ENCODE data around the gene BPGM.
"Not testable (repeated sequence)": the region's sequence is repeated elsewhere in the genome, so short reads cannot be mapped to it uniquely, and the experiment has no call there.

BPGM gene

DNA sequence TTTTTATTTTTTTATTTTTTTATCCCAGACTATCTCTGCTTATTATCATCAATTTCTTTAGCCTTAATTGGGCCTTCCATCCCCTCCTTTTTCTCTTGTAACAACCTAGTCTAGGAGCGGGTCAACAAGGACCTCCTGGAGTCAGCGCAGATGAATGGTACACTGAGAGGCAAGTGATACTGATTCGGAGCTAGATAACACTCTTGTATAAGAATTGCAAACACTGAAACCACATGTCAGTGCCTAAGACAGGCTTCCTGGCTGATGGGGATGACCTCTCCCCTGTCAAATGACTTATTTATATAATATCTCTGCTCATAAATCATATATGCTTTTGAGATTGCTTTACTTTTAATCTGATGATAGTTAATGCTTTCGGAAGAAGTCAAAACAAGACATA, 22.7 kb downstream of the BPGM start:
- no peak for DNase-seq

DNA sequence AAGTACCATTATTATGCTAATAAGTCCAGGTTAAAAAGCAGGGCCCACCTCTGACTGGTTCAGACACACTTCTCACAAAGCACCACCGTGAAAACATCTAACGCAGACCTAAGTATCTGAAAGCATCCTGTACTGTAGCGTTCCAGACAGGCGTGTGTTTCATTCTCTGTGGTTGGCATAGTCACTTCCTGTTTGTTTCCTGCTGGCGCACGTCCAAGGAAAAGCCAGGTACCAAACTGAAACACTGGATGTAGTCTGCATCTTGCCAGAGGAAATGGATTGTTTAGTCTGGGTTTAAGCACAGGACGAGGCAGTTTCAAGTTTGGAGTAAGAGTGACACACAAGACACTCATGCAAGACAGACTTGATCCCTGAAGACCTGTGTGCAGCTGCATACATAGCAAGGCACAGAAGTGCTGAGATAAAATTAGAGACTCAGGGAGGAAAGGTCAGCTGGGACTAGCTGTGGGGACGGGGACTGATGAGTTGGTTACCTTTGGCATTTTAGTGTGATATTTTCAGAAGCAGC, 23.3 kb downstream of the BPGM start:
- DNase-seq, result peak; percentile 70

DNA sequence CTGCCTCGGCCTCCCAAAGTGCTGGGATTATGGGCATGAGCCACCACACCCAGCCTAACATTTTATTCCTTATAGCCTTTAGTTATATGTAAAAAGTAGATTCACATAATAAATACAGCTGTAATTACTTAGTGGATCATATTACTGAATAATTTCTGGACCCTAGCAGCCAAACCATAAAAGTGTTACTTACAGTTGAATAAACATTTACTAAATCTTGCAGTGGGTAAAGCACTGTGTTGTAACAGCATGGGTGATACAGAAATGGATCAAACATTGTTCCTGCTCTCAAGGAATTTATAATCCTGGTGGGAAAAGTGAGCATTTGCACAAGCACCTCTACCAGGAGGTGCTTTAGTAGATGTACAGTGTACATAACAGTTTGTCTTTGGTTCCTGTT, 25.0 kb downstream of the BPGM start:
- DNase-seq, result no peak

DNA sequence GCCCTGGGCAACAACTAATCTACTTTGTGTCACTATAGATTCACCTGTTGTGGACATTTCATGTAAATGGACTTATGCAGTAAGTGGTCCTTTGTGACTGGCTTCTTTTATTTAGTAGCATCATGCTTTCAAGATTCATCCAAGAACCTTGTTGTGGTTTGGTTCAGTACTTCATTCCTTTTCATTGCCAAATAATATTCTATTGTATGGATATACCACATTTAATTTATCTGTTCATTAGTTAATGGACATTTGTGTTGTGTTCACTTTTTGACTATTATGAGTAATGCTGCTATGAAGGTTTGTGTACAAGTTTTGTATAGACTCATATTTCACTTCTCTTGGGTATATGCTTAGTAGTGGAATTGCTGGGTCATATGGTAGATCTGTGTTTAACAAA, 27.8 kb downstream of the BPGM start:
- DNase-seq, result no peak

DNA sequence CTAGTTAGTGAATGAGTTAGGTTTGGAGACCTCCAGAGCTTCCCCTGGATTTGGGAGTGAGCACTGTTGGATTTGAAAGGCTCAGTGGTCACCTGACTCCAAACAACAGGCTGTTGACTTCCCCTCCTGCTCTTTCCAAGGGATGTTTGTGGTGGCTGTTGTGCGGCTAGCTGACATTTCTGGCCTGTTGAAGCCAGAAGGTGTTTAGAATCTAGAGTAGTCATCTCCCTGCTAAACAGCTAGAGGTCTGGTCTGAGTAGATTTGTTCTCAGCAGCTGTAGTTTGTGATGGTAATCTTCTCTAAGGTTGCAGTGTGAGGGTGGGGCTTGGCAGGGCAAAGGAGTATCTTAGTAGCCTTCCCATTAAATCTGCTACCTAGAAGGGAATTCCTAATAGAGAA, 30.1 kb downstream of the BPGM start:
- no peak for DNase-seq

DNA sequence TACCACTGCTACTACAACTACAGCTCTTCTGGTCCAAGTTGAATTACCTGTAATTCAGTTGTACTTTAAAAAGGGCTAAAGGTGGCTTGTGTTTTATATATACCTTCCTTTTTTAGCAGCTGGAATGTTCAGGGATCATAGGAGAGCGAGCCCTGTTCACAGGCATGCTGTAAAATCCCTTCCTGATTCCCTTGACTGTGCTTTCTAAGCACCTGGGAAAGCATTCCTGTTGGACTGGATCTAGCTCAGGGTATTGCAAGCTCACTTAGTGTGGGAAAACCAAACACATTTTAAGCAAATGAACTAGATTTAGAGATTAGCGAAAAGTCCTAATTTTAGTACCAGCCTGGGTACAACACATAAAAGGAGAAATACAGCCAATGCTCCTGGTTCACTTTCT, 31.5 kb downstream of the BPGM start:
- DNase-seq, result no peak

DNA sequence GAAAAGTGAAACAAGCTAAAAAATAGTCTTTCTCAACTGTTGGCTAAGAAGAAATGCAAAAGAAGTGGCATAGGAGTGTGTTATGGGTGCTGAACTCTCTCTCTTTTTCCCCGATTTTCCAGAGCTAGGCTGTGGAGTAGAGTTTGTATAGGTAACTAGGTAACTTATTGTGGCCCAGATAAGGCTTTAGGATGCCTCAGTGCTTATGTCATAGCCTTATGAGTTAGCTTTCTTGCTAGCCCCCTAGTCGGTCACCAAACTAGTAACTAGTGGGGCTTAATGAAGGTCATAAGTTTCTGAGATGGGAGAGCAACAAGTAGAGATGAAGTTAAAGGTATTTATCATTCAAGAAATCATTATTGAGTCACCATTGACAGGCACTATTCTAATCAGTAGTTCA, 32.4 kb downstream of the BPGM start:
- no peak for DNase-seq

DNA sequence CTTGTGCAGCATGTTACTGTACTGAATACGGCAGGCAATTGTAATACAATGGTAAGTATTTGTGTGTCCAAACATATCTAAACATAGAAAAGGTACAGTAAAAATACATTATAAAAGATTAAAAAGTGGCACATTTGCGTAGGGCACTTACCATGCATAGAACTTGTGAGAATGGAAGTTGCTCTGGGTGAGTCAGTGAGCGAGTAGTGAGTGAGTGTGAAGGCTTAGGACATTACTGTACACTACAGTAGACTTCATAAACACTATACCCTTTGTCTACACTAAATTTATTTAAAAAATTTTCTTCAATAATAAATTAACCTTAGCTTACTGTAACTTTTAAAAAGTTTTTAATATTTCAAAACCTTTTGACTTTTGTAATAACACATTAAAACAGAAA, 37.5 kb downstream of the BPGM start:
- no peak for DNase-seq

DNA sequence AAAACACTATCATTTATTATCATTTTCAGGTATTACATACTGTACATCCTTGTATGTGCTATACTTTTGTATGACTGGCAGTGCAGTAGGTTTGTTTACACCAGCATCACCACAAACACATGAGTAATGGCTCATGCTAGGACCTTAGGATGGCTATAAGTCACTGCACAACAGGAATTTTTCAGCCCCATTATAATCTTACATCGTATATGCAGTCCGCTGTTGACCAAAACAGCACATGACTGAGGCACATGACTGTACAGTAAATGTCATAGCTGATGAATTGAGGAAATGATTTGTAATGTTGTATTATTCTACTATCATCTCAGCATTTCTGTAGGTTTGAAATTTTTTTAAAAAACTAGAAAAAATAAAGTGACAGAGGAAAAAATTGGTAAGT, 38.6 kb downstream of the BPGM start:
- no peak for DNase-seq

DNA sequence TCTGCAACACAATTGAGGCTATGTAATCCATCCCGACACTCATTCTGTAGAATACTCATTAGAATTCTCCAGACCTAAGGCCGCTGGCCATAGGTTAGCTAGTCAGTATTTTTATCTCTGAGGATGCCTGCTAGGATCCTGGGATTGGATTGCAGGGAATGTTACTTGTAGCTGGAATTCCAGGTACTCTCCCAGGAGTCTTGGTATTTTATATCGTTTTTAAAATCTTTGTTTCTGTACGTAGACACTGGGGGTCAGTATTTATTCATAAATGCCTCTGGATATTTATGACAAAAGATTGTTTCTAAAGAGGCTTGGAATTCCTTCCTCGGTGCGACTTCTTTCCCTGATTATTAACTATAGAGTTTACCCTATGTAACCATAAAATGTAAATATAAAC, 40.1 kb downstream of the BPGM start:
- DNase-seq, result no peak

DNA sequence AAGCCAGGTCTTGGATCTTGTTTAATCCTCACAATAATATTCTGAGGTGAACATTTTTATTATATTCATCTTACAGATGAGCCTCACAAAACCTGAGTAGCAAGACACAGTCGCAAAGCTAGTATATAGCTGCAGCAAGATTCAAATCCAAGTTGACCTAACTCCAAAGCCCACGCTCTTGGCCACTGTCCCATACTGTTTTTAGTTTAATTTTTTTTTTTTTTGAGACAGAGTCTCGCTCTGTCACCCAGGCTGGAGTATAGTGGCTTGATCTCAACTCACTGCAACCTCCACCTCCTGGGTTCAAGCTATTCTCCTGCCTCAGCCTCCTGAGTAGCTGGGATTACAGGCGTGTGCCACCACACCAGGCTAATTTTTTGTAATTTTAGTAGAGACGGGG, 42.9 kb downstream of the BPGM start:
- not testable (repeated sequence) for DNase-seq

DNA sequence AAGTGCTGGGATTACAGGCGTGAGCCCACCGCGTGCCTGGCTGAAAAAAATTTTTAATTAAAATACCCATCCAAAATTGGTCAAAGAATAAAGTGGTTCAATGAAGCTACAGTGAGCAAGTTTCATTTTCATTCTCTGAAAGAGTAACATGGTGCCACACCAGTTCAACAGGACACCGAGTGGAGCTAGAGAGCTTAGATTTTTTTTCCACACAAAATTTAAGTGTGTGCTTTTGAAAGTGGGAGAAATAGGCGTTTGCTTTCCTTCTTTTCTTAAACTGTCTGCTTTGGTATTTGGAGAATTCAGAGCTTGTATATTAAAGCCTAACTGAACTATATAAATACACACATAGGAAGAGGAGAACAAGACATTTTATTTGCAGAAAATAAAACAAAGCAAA, 43.4 kb downstream of the BPGM start:
- DNase-seq, result no peak

DNA sequence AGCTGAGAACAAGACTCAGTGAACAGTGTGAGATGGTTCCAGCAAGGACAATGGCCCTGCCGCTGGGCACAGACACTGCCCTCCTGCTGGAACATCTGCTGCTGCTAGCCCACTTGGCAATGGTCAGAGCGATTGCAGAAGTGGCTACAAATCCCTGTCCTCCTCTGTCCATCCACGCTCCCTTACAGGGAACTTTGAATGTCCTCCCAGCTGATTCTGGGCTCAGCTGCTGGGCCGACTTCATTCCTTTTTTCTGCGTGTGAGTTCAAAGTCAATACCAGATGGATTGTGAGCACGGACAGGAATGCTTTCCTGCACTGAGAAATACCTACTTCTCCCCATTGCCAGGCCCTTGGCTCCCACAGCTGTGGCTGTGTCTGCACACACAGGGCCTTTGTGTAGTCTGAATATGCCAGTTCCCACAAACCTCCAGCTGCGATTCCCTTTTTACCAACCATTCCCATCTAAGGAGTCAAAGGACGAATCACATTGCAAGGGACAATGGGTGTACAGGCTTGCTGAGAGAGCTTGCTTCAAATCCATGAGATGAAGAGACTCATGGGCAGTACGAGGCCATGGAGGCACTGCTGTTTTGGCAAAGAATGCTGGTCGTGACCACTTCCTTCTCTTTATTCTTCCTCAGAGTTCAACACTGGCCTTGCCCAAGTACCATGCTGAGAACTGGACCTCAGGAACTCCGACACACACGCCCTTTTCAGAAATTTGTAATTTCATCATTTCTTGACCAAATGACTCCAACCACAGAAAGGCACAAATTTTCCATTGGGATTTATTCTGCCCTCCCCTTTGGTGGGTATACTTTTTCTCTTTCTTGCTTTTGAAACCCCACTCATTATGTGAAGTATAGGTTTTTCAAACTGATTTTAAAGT, 44.2 kb downstream of the BPGM start:
- DNase-seq, result no peak

DNA sequence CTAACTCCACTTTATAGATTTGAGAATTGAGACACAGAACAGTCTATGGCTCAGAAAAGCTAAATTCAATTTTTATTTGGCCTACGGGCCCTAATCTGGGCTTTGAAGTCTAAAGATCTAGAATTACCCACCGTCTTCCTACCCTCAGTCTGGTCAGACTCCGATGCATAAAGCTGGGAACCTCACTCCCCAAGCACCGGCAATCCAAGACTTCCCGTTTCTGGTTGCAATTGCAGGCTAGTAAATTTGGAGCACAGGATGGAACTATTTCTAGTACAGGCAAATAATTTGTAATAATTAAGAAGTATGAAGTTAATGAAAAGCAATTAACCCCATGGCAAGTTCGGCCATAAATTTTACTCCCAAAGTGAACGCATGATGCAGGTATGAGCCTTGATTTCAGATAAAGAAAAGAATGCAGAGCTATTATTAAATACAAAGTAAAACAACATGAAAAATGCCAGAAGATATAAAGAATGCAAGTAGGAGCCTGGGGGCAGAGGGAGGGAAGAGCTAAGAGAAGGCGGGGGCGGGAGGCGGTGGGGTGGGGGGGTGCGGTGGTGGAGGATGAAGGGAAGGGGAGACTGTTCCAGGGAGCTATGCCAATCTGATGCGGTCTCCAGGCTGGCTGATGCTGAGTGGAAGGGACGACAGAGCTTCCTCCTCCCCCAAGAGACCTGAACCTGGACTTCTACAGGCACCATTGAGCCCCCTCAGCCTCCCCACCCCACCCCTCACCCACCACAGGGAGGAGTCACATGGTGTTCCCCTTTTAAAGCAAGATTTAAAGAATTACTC, 45.1 kb downstream of the BPGM start:
- DNase-seq, result no peak

DNA sequence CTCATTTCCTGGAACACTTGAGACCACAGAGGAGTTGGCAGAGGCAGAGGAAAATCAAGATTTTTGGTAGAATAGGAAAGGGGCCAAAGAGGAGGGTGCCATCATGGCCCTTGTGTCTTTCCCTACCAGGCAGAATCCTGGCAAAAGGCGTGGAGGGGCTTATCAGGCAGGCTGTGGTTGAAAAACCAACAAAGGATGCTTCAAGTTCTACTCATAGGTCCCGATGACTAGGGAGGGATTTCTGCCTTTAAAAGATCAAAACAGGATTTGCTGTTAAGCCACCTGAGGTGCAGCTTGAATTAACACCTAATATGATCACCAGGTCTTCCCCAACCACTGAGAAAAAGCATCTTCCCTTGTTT, 45.7 kb downstream of the BPGM start:
- no peak for DNase-seq

DNA sequence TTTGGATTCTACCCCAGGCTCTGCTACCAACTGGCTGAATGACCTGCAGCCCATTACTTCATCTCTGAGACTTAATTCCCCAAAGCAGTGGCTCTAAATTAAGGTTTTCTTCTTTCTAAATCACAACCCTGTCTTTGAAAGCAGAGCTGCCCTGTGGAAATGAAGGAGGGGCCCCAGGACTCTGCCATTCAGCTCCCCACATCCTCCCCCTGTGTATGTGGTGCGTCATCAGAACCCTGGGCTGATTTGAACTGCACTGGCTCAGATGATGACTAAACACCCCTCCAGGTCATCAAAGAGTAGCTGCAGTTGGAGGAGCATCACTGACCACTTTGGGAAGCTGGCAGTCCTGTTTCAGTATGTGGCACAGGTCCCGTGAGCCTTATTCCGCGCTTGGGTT, 46.6 kb downstream of the BPGM start:
- no peak for DNase-seq

DNA sequence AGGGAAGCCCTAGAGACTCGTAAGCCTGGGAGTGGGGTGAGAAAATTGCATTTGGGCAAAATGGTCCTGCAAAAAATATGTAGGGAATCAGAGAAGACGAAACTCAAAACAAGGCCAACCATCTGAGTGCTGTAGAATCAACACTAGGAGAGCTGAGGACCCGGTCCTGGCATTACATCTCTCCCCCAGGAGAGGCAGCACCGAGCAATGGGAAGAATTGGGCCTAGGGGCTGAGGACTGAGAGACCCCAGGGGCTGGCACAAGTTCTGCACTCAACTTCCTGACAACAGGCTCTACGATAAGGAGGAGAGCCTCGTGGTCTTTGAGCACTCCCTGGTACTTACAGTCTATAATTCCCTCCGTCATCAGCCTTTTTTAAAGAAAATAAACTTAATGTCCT, 47.6 kb downstream of the BPGM start:
- no peak for DNase-seq

DNA sequence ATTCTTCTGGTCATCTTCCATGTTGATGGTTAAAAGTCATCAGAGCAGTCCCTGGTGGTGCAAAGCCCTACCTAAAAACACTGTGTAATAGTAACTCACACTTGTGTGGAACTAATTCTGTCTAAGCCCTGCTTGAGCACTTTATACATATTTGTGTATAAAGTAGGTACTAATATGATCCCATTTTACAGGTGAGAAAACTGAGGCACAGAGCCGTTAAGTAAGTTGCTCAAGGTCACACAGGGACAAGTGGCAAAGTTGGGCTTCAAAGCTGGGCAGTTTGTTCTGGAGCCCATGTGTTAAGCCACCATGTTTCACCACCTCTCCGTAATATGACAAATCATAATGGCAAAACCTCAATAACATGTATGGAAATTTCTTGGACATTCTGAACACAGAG, 48.1 kb downstream of the BPGM start:
- DNase-seq, result no peak

DNA sequence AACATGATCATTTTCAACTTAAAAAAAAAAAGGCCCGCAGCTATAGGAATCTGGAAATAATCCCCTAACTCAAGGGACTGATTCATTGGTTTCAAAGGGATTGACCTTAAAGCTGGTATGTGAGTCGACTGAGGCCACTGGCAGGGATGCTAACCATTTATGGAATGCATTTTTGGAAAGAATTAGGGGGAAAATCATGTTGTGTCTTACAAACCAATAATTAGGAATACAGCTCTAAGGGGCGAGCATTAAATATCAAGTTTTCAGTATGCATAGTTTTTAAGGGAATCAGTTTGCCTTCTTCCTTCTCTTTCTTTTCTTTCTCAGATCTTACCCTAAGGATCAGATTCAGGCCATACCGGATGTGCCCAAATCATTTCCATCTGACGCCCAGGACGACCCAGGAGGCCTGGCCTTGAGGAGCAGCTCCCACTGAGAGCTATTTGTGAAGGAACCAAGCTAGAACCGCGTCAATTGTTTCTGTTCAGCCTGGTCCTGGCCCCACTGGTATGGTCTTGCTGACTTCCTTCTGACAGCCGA, 48.7 kb downstream of the BPGM start:
- no peak for DNase-seq

DNA sequence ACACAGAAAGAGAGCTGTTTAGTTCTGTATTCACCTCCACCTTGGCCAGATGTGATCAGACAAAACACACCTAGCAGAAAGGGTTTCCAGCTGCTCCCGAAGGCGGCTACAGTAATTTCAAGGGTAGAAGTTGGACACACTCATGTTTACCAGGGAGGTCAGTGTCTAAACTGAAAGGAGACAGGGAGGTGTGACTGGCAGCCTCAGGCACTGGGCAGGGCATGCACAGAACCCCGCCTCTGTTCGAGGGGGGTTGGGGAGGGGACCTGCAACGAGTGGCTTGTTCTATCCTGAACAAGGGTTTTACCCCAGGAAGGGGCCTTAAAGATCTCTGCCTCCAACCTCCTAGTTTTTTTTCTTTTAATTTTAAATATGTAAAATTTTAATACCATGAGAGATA, 49.6 kb downstream of the BPGM start:
- DNase-seq, result peak; percentile 7

DNA sequence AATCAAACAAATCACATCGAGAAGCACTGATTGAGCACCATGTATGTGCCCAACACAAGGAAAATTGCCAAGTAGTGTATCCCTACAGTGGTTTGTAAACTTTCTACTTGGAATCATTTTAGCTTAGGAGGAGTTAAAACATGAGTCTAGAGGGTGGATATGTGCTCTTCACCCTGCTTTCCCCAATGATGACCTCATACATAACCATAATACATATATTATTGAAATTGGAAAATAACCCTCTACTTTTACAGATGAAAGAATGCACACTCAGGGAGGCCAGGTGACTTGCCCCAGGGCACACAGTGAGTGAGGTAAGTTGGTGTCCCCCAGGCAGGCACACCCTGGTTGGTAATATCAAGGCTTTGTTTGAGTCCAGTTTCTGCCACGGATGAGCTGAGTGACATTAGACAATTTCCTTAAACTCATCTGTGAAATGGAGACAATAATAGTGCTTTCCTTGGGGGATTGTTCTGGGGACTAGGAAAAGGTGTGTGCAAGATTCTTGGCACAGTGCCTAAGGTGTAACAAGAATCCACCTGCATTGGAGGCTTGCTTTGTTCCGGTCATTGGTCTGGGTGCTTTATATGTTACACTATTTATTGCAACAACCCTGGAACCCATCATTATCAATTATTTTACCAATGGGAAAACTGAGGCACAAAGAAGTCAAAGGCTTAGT, 50.7 kb downstream of the BPGM start:
- DNase-seq, result no peak

DNA sequence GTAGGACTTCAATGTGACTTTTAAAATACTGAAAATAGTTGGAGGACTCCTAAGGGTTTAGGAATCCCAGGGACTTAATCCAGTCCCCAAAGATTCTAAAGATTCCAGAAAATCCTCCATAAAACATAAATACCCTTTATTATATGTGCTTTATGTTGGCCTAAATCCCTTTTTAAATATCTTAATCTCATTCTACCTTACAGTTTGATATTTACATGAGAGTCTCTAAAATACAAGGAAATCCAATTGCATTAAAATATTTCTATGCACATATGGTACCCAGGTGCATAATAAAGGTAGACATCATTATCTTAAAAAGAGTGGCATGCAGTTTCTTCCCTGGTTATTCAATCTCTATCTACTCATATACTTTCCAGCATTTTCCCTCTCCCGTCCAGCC, 51.8 kb downstream of the BPGM start:
- no peak for DNase-seq
